GM19043 (cell line): Measurements from ENCODE around the gene PLEKHG5.

Experiments
- ATAC-seq: cut with Tn5 transposase; IDR thresholded peaks from one replicate; pipeline ENCODE4 v1.9.1; 2021; ENCODE audit warnings: low read depth; ENCODE audit not compliant: unreplicated experiment

PLEKHG5 gene

DNA sequence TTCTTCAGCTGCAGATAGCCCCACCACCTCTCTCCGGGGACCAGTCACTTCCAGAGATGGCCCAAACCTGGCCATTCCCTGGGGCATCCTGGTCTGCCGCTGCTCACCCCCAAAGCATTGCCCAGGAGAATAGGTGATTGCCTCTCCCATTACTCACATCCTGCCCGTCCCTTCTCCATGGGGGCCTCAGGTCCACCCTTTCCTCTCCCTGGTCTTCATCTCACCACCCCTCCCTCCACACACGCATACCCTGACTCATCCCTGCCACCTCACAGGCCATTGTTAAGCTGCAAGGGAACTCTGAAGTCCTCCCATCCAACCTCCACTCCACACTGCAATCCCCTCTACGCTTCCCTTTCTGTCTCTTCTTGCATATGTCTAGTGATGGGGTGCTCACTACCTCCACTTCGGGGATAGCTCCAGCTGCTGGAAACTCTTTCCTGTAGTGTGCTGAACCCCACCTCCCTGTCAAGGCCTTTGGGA, at the start of gene PLEKHG5:
PLEKHG5 (minus strand) TSS at position 188 of the 483 bp plus-strand sequence. CDS start 14,096 bp downstream, outside the sequence.
- ATAC-seq: no peak

GRCh38 chr1:6538956-6539355, 47.5 kb upstream of the PLEKHG5 start:
- ATAC-seq: no peak

DNA sequence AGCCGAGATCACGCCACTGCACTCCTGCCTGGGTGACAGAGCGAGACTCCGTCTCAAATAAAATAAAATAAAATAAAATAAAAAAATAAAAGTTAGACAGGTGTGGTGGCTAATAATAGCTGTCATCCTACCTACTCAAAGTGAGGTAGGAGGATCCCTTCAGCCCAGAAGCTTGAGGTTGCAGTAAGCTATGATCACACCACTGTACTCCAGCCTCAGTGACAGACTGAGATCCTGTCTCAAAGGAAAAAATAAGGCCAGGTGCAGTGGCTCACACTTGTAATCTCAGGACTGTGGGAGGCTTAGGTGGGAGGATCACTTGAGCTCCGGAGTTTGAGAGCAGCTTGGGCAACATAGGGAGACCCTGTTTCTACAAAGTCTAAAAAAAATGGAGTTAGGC, 44.8 kb upstream of the PLEKHG5 start:
- no peak for ATAC-seq

GRCh38 chr1:6535214-6535613, 43.7 kb upstream of the PLEKHG5 start:
- no peak for ATAC-seq

GRCh38 chr1:6534248-6534822, 42.9 kb upstream of the PLEKHG5 start:
- ATAC-seq: no peak

GRCh38 chr1:6531996-6532395, 40.5 kb upstream of the PLEKHG5 start:
- ATAC-seq: no peak

GRCh38 chr1:6530504-6531160, 39.2 kb upstream of the PLEKHG5 start:
- no peak for ATAC-seq

DNA sequence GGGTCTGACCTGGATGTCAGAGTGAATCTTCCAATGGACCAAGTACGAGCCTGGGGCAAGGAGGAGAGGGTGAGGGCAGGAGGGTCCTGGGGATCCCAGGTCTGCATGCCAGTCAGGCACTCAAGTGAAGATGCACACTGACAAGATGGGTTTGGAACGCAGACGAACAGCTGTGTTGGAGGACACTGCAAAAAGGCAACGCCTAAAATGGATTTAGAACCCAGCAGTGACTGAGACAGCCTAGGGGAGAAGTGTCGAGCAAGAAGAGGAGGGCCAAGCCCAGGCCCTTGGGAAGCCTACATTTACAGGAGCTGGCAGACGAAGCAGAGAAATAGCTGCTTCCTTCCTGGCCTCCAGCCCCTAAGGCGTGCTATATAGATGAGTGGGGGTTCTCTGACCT, 37.0 kb upstream of the PLEKHG5 start:
- no peak for ATAC-seq

- no peak for ATAC-seq
These were observed 34.8 kb upstream of the PLEKHG5 start for GRCh38 chr1:6526316-6526715.

DNA sequence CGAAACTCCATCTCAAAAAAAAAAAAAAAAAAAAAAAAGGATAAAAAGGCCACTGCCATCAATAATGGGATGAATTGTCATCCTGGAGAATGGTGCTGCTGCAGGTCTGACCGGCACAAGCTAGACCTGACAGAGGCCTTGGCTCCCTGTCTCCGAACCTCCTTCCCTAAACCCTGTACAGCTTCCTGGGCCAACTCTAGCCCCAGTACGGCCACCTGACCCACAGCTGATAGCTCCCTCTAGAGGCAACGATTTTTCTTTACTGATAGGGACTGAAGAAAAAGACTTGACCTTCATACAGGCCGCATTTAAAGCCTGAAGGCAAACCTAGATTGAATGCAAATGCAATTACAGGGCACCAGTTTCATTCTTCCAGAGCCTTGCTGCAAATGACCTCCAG, 32.1 kb upstream of the PLEKHG5 start:
- ATAC-seq: no peak

- no peak for ATAC-seq
These were observed 30.1 kb upstream of the PLEKHG5 start for GRCh38 chr1:6521536-6521935.

DNA sequence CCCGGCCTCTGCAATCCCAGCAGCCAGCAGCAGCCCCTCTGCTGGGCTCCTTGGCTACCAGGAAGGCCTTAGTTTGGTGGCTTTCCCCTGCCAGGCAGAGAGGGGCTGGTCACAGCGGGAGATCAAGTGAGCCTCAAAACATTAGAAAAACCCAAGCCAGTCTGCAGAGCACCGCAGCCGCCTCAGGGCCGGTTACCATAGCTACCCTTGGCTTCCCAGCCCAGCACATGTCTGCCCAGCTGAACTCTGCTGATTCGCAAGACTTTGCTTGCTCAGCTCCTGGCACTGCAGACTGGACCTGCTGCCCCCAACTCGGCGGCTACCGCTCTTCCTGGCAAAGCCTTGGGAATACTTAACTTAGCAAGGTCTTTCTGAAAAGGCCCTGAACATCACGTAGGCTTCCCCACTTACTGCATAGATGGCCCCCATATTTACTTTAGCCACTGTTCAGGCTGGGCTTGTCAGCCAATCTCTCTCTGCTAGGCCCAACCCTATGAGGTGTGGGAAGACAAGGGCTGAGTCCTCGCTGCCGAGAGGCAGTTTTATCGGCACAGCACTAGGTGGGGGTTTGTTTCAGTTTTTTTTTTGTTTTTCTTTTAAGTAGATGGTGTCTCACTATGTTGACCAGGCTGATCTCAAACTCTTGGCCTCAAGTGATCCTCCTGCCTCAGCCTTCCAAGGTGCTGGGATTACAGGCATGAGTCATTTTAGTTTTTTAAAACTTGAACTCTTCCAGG, 28.6 kb upstream of the PLEKHG5 start:
- no peak for ATAC-seq

GRCh38 chr1:6519491-6519934, 28.0 kb upstream of the PLEKHG5 start:
- no peak for ATAC-seq

DNA sequence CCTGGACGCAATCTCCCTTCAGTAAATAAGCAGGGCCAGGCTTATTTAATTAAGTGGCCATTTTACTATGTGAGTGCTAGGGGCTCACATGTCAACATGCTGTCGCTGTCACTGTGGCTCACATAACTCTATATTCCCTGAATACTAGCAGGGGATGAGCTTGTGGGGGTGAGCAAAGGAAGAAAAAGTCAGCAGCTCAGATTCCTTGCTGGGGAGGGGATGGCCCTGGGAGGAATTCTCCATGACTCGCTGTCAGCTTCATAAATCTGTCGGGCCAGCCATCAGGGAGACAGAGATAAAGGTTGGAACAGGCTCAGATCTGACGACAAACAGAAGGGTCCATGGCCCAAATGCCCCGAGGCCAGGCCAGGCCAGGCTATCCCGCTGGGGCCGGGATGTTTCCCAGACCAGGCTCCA, 26.0 kb upstream of the PLEKHG5 start:
- ATAC-seq: no peak

GRCh38 chr1:6515771-6516170, 24.3 kb upstream of the PLEKHG5 start:
- ATAC-seq: no peak

- ATAC-seq: no peak
These were observed 21.9 kb upstream of the PLEKHG5 start for GRCh38 chr1:6513320-6513801.

- no peak for ATAC-seq
These were observed 21.4 kb upstream of the PLEKHG5 start for GRCh38 chr1:6512908-6513280.

DNA sequence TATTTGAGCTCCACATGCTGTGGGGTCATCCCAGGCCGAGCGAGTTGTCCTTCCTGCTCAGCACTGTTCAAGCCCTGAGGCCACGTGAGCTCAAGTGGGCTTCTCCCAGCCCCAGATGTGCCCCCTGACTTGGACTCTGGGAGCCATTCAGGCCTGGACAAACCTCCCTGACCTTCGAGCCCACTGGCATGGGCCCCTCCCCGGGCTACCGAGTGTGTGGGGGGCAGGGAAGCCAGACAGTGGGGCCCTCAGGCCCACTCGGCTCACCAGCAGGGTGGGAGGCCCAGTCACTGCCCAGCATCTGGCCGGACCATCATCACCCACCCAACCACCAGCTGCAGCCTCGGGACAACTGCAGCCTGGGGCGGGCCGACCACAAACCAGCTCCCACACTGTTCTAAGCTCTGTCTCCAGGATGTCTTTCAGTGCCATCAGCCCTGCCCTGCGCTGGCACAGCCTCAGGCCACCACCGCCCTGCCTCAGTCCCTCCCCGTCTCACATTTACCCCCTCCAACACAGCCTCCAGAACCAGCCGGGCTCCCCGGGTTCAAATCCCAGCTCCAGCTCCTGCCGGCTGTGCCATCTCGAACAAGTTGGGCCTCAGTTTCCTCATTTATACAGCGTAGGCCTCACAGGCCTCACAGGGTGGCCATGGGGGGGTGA, 20.9 kb upstream of the PLEKHG5 start:
- no peak for ATAC-seq

GRCh38 chr1:6511561-6512244, 20.2 kb upstream of the PLEKHG5 start:
- ATAC-seq: no peak

- no peak for ATAC-seq
These were observed 19.6 kb upstream of the PLEKHG5 start for GRCh38 chr1:6511056-6511455.
